Activated naive CD4-positive, alpha-beta T cell treated with Interleukin-2 at 50 U/mL for 16 hours (primary cell): ENCODE data around the gene RERE.
"Not testable (repeated sequence)": the region's sequence is repeated elsewhere in the genome, so short reads cannot be mapped to it uniquely, and the experiment has no call there.

Experiments
- DNase-seq: peaks from one replicate; pipeline ENCODE4 v3.0.0-alpha.2; 2020

The RERE gene

DNA sequence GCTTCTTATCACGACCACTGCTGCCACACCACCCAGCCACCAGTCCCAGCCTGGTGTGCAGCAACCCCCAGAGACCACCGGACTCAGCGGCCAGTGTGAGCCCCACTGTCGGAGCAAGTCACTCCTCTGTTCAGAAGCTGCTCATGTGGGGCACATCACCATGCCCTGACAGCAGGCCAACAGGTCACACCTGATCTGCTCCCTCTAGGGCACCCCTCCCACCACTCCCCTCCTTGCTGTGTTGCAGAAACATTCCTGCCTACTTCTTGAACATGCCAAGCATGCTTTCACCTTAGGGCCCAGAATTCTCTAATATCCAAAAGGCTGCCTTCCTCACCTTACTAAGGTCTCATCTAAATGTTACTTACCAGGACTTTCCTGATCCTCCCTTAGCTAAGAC, 353.1 kb downstream of the RERE start:
- DNase-seq: no peak

DNA sequence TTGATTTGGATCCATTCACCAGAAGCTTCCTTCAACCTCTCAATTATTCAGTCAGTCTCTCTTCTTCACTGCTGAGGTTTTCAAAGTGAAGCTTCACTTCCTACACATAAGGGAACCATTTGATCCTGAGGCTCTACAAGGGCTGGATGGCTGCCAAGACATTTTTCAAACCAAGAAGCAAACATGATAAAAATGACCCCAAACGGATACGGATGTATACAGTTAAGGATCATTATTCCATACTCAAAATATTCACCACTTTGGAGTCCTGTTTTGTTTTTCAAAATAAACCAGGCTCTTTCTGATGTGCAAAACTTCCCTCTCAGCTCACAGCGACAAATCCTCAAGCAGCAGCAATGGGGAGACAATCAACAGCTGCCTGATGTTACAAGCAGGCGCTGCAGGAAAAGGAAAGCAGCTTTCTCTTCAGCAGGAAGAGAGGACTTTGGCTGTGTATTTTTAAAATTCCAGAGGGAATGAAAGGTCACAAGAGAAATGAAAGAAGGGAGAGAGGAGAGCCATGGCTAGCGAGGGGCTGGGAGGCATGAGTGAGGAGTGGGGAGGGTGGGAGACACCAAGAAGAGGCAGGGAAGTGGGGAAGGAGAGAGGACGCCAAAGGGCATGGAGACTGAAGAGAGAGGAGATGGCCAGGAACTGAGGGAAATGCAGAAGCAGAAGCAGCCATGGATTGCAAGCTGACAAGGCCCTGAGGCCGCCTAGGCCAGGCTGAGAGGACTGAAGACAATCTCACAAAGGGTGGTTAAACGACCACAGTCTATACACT, 354.1 kb downstream of the RERE start:
- no peak for DNase-seq

DNA sequence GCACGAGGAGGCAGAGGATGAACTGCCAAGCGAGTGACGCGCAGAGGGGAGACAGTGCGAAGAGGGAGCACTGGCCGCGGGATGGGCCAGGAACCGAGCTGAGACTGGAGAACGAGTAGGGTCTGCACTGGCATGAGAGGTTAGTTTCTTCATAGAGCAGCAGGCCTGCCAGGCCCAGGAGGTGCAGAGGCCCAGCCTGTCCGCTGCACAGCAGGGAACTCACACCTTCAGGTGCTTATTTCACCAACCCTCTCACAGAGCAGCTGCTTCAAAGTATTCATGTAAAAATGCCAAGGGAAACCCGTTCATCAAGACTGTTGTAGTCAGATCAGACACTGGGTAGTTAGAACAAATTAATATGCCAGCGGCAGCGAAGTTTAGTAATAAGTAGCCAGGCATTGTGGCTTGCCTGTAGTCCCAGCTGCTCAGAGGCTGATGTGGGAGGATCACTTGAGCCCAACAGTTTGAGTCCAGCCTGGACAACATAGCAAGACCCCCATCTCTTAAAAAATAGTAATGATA, 355.0 kb downstream of the RERE start:
- no peak for DNase-seq

DNA sequence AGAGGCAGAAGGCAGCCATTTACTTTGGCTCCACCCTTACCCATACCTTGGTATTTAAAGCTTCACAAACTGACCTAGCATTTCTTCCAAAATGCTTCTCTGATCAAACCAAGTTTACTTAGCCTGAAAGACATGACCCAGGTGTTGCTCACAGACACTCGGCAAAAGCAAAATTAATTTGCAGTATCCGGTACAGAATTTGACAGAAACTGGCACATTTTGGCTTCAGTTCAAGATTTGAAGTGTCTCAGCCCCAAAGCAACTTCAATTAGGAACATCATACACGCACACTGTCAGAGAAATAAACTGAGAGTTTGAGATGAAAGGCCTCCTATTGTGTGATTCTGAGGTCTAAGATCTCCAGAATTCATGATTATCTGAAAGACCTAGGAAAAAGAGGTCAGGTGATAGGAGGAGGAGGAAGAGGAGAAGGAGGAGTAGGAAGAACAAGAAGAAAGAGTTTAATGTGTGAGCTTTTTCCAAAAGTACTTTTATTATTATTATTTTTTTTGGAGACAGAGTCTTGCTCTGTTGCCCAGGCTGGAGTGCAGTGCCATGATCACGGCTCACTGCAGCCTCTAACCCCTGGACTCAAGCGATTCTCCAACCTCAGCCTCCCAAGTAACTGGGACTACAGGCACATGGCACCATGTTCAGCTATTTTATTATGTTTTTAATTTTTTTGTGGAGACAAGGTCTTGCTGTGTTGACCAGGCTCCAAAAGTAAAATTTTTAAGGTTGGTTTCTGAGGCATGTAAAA, 355.9 kb downstream of the RERE start:
- DNase-seq: no peak

DNA sequence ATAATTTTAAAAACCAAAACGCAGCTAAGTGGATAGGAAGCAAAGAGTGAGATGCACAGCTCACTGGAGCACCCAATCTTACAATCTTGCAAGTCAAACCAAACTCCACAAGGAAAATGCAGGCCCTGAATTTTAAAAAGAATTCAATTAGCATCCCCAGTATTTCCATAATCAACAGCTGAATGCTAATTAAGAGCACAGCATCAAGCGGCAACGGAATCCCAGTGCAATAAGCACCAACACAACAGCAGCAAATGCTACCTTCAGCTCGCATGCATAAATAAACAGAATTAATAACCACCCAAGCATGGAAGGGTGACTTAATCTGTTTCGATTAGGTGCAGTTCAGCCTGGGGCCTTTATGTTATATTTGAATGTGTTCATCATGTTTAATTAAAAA, 356.7 kb downstream of the RERE start:
- no peak for DNase-seq

DNA sequence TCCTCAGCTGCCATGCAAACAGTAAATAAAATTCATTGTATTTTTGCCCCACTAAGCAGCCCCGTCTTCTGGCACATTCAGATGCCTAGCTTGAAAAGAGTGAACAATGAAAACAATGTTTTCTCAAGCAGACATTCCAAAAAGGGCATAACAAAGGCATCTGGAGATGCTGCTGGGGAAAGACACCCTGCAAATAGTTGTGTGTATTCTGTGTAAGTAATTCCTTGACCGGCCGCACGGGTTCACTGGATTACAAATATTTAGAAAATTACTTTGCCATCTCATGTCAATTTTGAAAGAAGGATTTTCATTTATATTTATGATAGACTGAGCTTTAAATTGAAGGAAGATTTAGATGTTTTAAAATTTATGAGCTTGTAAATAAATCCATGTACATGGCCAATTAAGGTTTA, 357.3 kb downstream of the RERE start:
- no peak for DNase-seq

DNA sequence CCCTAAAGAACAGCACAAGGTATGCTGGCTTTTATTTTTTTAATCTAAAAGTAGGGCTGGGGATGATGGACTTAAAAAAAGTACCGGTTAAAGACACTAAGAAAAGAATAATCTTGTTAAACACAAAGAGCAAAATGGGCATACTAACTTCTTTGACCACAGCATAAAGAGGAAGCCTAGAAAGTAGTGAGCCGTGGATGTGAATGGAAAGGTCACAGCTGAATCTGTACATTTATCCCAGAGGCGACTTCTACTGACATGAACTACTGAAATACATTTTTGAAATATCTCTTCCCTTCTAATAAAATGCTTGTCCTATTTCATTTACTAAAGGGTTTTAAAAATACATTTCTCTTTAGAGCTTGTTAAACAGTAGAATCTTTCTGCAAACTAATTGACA, 358.8 kb downstream of the RERE start:
- DNase-seq: no peak

DNA sequence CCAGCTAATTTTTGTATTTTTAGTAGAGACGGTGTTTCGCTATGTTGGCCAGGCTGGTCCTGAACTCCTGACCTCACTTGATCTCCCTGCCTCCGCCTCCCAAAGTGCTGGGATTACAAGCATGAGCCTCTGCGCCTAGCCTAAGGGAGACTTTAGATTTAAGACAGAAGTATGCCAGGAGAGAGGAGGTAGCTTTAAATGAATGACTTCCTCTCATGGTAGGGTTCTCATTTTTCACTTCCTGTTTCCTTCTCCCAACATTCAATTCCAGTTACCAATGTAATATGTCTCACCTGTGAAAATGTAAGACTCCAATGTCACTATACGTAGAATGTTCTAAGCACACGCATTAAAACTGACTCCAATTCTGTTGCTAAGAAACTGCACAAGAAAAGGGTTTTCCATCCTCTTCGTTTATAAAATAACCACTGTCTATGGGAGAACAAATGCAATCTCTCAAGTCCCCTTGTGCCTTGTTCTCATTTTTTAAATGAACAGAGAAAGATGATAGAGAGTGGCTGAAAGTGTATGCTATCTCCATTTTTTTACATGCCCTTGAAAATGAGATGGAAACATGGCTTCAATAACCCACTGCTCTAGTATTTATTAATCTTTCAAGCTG, 359.6 kb downstream of the RERE start:
- DNase-seq: no peak

DNA sequence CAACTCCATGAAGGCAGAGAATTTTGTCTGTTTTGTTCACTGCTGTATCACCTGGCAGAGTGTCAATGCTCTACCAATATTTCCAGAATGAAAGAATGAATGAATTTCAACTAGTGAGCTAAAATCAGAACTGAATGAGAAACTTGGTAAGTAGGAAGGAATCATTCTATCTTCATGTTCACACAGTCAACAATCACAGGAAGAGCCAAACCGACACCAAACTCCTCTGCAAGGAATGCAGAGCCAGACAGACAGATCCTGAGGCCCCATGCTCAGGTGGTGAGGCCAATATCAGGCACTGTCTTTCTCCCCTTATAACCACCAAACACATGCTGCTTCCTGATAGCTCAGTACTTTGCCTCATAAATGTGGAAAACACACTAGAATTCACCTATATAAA, 360.4 kb downstream of the RERE start:
- DNase-seq: no peak

DNA sequence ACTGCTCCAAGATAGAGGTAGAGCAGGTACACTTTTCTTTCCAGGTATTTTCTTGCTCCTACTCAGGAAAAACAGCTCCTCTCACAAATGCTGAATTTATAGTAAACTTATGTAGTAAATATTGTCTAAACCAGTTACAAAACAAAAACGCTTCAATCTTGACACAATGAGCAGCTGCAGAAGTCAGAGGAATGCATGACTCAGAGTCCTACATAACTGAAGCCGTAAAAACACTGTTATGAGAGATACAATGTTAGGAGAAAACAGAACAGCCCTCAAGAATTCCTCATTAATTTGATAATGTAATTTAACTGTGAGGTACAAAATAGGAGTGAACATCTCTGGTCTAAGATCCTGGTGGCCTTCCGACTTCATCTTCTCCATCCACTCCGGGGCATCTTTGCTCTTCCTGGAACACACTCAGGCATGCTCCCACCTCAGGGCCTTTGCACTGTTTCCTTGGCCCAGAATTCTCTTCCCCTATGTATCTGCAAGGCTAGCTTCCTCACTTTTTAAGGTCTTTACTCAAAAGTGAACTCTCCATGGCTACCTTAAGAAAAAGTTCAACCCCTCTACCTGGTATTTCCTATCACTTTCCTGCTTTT, 361.0 kb downstream of the RERE start:
- no peak for DNase-seq

DNA sequence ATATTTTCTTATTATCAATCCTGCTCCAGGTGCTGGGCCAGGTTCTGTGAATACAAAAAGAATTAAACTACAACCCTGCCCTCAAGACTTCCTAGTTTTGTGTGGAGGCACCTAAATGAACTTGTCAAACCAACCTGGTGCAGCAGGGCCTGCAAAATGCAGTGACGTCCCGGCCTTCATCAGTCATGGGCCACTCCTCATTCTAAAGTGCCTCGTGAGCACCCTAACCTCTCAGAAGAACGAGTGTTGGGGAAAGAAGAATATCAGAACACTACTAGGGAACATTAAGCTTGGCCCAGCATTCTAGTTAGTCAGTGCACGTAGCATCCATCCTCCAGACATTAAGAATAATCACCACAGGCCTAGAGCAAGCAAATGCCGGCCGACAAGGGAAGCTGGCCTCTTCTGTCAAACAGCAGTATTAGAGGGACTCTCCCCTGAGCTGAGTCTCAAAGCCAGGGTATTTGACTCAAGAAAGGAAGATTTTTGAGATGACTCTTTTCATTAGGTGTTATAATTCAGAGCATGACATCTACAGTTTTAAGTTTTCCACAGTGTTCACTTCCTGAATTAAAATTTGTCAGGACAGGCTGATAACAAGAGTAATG, 361.6 kb downstream of the RERE start:
- no peak for DNase-seq

DNA sequence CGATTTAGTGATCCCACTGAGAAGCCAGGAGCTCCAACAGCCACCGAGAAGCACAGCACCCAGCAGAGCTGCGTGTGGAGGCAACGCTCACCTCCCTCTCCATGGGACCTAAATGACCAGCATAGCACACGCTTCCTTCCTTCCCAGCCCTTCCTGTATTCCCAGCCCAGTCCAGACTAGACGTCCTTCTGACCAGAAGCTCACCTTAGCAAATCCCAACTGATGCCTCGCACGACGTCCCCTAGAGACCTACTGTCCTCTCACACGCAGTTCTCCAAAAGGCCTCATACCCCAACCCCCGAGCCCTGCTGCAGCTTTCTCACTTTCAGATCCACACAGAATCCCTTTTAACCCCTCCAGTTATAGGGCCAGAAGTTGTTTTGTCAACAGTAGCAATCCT, 367.1 kb downstream of the RERE start:
- no peak for DNase-seq

DNA sequence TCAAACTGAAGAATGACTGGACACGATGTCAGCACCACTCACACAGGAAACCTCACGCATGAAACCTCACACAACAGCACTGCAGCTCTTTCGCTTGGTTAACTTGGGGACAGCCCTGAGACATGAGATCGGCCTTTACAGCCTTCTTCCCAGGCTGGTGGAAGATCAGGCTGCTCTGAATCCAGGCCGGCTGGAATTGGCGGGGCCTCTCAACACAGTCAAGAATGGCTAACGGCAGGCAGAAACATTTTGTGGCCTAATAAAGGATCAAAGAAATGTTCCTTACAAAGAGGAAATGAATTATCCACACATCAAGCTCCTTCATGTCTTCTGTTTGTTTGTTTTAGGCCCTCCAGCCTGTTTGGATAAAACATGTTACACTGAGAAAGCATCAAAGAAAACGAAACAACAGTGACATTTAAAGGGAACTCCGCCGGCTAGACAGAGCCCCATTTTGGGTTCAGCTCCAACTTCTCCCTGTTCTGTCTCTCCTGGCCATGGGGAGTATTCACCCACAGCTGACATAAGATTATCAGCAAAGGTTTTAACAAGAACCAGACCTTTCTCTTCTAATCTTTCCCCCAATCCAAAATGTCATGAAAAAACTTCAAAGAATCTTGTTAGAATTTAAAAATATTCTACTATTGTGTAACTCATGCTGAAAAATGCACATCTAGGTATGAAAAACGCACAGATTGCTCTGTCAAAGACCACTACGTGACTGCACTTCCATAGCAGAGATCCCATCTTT, 368.4 kb downstream of the RERE start:
- DNase-seq: no peak

DNA sequence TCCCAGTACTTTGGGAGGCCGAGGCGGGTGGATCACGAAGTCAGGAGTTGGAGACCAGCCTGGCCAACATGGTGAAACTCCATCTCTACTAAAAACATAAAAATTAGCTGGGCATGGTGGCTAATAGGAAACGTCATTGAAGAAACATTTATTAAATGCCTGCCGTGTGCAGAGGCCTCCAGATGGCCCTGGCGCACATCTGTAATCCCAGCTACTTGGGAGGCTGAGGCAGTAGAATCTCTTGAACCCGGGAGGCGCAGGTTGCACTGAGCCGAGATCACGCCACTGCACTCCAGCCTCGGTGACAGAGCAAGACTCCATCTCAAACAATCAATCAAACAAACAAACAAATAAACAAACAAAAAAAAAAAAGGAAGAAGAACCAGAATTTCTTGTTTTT, 368.9 kb downstream of the RERE start:
- not testable (repeated sequence) for DNase-seq

DNA sequence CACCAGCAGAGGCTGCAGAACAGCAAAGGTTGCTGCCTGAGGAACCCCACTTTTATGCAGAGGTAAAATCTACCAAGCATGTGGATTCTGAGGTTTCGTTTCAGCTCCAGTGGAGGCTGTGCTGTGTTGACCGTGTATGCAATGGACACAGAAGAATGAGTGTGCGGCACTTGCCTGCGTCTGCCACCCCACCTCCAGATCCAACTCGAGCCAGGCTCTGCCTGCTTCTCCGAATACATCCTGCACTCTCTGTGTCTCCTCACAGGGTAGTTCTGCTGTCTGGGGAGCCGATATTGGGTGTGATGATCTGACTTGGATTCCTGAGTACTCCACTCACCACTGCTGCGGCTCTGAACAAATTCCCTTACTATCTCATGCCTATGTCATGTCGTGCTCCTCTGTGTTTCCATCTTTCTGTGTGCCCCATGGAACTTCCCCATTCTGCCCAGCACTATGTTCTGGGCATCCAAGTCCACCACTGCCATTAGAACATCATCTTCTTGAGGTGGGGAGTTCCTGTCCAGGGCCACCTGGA, 369.8 kb downstream of the RERE start:
- DNase-seq: no peak

DNA sequence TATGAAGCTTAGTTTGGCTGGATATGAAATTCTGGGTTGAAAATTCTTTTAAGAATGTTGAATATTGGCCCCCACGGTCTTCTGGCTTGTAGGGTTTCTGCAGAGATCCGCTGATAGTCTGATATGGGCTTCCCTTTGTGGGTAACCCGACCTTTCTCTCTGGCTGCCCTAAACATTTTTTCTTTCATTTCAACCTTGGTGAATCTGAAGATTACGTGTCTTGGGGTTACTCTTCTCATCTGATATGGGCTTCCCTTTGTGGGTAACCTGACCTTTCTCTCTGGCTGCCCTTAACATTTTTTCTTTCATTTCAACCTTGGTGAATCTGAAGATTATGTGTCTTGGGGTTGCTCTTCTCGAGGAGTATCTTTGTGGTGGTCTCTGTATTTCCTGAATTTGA, 371.3 kb downstream of the RERE start:
- DNase-seq: not testable (repeated sequence)

DNA sequence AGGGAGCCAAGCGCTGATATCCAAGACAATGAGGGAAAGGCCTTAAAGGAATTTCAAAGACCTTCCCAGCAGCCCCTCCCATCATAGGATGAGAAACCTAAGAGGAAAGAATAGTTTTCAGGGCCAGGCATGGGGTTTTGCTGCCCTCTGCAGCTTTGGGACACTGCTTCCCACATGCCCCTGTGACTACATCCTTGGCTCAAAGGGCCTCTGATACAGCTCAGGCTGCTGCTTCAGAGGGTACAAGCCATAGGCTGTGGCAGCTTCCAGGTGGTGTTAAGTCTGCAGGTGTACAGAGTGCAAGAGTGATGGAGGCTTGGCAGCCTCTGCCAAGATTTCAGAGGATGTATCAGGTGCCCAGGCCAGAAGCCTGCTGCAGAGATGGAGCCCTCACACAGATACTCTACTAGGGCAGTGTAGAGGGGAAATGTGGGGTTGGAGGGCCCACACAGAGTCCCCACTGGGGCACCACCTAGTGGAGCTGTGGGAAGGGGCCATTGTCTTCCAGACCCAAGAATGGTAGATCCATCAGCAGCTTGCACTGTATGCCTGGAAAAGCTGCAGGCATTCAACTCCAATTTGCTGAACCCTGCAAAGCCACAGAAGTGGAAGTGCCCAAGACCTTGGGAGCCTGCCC, 373.8 kb downstream of the RERE start:
- no peak for DNase-seq

DNA sequence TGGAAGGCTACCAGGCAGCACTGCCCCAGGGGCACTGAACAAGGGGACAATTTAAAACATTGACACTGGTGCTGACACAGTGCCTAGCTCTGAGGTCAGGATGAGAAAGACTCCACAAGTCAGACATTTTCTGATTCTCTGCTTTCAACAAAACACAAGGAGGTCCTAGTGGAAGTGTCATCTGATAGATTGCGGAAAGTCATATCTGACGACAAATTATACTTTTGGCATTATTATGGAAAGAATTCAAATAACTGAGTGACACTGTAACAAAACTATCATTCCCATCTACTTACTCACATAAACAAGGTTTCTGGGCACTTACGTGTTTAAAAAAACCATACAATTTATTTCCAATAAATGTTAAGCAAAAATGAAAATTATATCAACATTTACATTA, 376.0 kb downstream of the RERE start:
- no peak for DNase-seq

DNA sequence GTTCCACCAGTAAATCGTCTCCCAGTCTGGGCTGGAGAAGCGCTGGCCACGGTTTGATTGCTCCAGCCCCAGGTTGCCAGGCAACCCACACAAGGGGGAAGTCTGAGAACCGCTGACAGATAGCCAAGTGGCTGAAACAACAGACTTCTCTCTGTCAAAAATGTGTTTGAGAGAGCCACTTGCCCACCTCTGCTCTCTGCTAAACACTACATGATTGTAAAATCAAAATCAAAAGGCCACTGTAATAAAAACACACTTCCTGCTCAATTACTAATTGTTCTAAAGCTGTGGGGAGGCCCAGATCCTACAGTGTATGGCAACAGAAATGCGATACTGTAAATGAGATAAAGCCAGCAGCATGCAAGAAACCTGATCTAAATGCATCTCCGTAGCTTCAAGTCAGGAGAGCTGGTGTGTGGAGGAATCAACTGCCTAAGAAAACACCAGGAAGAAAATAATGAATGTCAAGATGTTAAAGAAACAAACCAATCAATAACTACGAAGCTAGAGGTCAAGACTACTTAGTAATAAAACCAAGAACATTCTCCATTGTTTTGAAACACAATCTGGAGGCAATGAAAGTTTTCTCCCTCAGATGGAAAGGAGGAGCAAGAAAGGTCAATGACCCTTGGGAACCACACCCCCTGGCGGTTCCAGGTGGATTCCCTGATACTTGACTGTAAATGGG, 378.3 kb downstream of the RERE start:
- DNase-seq: no peak

DNA sequence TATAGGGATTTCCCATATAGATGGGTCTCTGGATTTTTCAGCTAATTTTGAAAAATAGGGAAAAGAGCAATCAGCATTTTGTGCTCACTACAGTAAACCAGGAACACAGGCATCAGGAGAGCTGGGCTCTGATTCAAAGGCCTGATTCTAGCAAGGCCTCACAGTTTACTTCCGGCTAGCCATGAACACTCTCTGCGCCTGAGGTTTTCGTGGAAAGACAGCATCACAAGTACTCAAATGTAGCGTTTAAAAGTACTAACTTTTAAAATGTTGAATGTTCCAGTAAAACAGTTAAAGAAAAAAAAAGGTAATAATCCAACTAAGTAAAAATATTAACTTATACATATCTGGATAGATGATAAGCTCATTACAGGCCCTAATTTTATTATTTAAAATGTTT, 379.0 kb downstream of the RERE start:
- DNase-seq: no peak

DNA sequence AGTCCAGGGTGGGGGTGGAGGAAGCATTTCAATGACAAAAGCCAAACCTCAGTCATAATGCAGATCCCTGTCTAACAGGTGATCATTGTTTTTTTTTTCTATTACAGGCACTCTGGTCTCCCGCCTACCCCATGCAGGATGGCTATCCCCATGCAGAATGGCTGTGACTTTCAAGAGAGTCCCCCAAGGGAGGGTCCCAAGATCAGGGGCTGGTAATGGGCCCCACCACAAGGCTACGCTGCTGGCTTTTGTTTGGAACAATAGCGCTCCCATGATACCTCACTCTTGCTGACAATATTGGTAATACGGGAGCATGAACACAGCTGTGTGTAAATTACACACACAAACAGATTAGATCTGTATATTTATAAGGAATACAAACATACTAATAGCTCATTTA, 380.1 kb downstream of the RERE start:
- no peak for DNase-seq
